ENCODE measurements around the gene HAGHL.

Gene HAGHL

GRCh38 chr16:678858-679813, 47.8 kb upstream of the HAGHL start:
- Histone ChIP-seq H3K9me2 (replicated peaks; ENCODE audit: low read depth, low read length) (no peaks in the 10 kb centered on the region), H3K79me2 (ENCODE audit: insufficient read depth, low read length) (peaks cover 16% of the 10 kb centered on the region; the same call in 1 of the 2 replicates), H3K9ac (ENCODE audit: low read depth, low read length, poor library complexity, severe bottlenecking) (no peak overlapping the region), H3K4me1 (ENCODE audit: insufficient read depth, low read length, poor library complexity, severe bottlenecking) (peaks cover 4% of the 10 kb centered on the region), H3F3A (ENCODE audit: low read depth) (no peaks in the 10 kb centered on the region), H3K4me2 (ENCODE audit: low read depth, low read length, poor library complexity, severe bottlenecking) (peak overlapping the region; percentile 66), H4K20me1 (ENCODE audit: insufficient read depth, low read length, poor library complexity, severe bottlenecking) (peaks cover 2% of the 10 kb centered on the region), H3K4me3 (ENCODE audit: low read length, poor library complexity, severe bottlenecking) (peak overlapping the region; percentile 60), H3K9me3 (ENCODE audit: insufficient read depth, low read depth, low read length) (no peaks in the 10 kb centered on the region), H3K36me3 (ENCODE audit: insufficient read depth, low read length) (no peaks in the 10 kb centered on the region), H2AFZ (ENCODE audit: low read length) (no peak overlapping the region), H3K27me3 (ENCODE audit: insufficient read depth, low read length, poor library complexity, severe bottlenecking) (no peaks in the 10 kb centered on the region)
- no peak for TF ChIP-seq CTCF (conservative IDR thresholded peaks at IDR 0.05; ENCODE audit: low read length)

- H3K27me3 ChIP-seq (ENCODE audit: insufficient read depth, low read length, poor library complexity, severe bottlenecking), result no peaks in the 10 kb centered on the region
- H2AFZ ChIP-seq (ENCODE audit: low read length), result no peak within 1 kb of the TSS
- H4K20me1 ChIP-seq (ENCODE audit: insufficient read depth, low read length, poor library complexity, severe bottlenecking), result peaks cover 2% of the 10 kb centered on the region
- H3K79me2 ChIP-seq (ENCODE audit: insufficient read depth, low read length), result peaks cover 16% of the 10 kb centered on the region; the same call in 1 of the 2 replicates
- peak within 1 kb of the TSS; percentile 82 for H3K4me3 ChIP-seq (ENCODE audit: low read length, poor library complexity, severe bottlenecking)
- peak within 1 kb of the TSS; percentile 73 for H3K4me2 ChIP-seq (ENCODE audit: low read depth, low read length, poor library complexity, severe bottlenecking)
- H3K36me3 ChIP-seq (ENCODE audit: insufficient read depth, low read length), result no peaks in the 10 kb centered on the region
- H3K9ac ChIP-seq (ENCODE audit: low read depth, low read length, poor library complexity, severe bottlenecking), result peak within 1 kb of the TSS; percentile 76
- TF ChIP-seq EZH2phosphoT487 (IDR thresholded peaks at IDR 0.05; ENCODE audit: borderline replicate concordance) (no peak), CTCF (conservative IDR thresholded peaks at IDR 0.05; ENCODE audit: low read length) (no peak)
- no peaks in the 10 kb centered on the region for H3F3A ChIP-seq (ENCODE audit: low read depth)
- peaks cover 4% of the 10 kb centered on the region for H3K4me1 ChIP-seq (ENCODE audit: insufficient read depth, low read length, poor library complexity, severe bottlenecking)
- no peaks in the 10 kb centered on the region for H3K9me3 ChIP-seq (ENCODE audit: insufficient read depth, low read depth, low read length)
- no peaks in the 10 kb centered on the region for H3K9me2 ChIP-seq (replicated peaks; ENCODE audit: low read depth, low read length)
Measured at GRCh38 chr16:679814-680624, 46.9 kb upstream of the HAGHL start, which contains the start of gene STUB1. Gene STUB1, plus strand, starts transcription at chr16:680410. Its CDS starts 116 bp downstream, at chr16:680526.

- Histone ChIP-seq H3K9me3 (ENCODE audit: insufficient read depth, low read depth, low read length) (no peaks in the 10 kb centered on the region), H3K79me2 (ENCODE audit: insufficient read depth, low read length) (peaks cover 16% of the 10 kb centered on the region; the same call in 1 of the 2 replicates), H3K9me2 (replicated peaks; ENCODE audit: low read depth, low read length) (no peaks in the 10 kb centered on the region), H3K4me3 (ENCODE audit: low read length, poor library complexity, severe bottlenecking) (peak overlapping the region; percentile 82), H3K4me2 (ENCODE audit: low read depth, low read length, poor library complexity, severe bottlenecking) (peak overlapping the region; percentile 73), H2AFZ (ENCODE audit: low read length) (no peak overlapping the region), H4K20me1 (ENCODE audit: insufficient read depth, low read length, poor library complexity, severe bottlenecking) (peaks cover 2% of the 10 kb centered on the region), H3K4me1 (ENCODE audit: insufficient read depth, low read length, poor library complexity, severe bottlenecking) (peaks cover 4% of the 10 kb centered on the region), H3K36me3 (ENCODE audit: insufficient read depth, low read length) (no peaks in the 10 kb centered on the region), H3F3A (ENCODE audit: low read depth) (no peaks in the 10 kb centered on the region), H3K9ac (ENCODE audit: low read depth, low read length, poor library complexity, severe bottlenecking) (peak overlapping the region; percentile 76), H3K27me3 (ENCODE audit: insufficient read depth, low read length, poor library complexity, severe bottlenecking) (no peaks in the 10 kb centered on the region)
- no peak for TF ChIP-seq EZH2phosphoT487 (IDR thresholded peaks at IDR 0.05; ENCODE audit: borderline replicate concordance)
- no peak for TF ChIP-seq CTCF (conservative IDR thresholded peaks at IDR 0.05; ENCODE audit: low read length)
Measured at GRCh38 chr16:680625-680945, 46.3 kb upstream of the HAGHL start.

Data from Loucy (cell line).